HG03439 (cell line): ENCODE results near the gene KBTBD8.

Experiments used
- ATAC-seq: cut with Tn5 transposase; IDR thresholded peaks from one replicate; pipeline ENCODE4 v1.9.1; 2021; ENCODE audit warnings: mild to moderate bottlenecking, moderate library complexity; ENCODE audit not compliant: unreplicated experiment

The KBTBD8 gene

GRCh38 chr3:66997560-66998112, 471 bp upstream of the KBTBD8 start:
- ATAC-seq = peak; percentile 95

GRCh38 chr3:66998904-66999235, 763 bp downstream of the KBTBD8 start:
- no peak for ATAC-seq

GRCh38 chr3:67000009-67000408, 1.9 kb downstream of the KBTBD8 start:
- ATAC-seq = peak; percentile 37

- ATAC-seq = no peak
Measured at GRCh38 chr3:67001086-67001861, 3.2 kb downstream of the KBTBD8 start.

GRCh38 chr3:67005974-67006373, 7.9 kb downstream of the KBTBD8 start:
- no peak for ATAC-seq

GRCh38 chr3:67006460-67006859, 8.4 kb downstream of the KBTBD8 start:
- ATAC-seq = no peak

- ATAC-seq = no peak
Measured at GRCh38 chr3:67008388-67008787, 10.3 kb downstream of the KBTBD8 start.

- ATAC-seq = no peak
Measured at GRCh38 chr3:67009716-67010115, 11.6 kb downstream of the KBTBD8 start.

- no peak for ATAC-seq
Measured at GRCh38 chr3:67011414-67012131, 13.5 kb downstream of the KBTBD8 start.

GRCh38 chr3:67012564-67012963, 14.5 kb downstream of the KBTBD8 start:
- no peak for ATAC-seq

- no peak for ATAC-seq
Measured at GRCh38 chr3:67015702-67016484, 17.8 kb downstream of the KBTBD8 start.

- no peak for ATAC-seq
Measured at GRCh38 chr3:67016522-67017080, 18.5 kb downstream of the KBTBD8 start.

- no peak for ATAC-seq
Measured at GRCh38 chr3:67017211-67017610, 19.1 kb downstream of the KBTBD8 start.

- no peak for ATAC-seq
Measured at GRCh38 chr3:67018105-67018788, 20.1 kb downstream of the KBTBD8 start.

- no peak for ATAC-seq
Measured at GRCh38 chr3:67018789-67019526, 20.9 kb downstream of the KBTBD8 start.

GRCh38 chr3:67028001-67028784, 30.1 kb downstream of the KBTBD8 start:
- no peak for ATAC-seq

- ATAC-seq = peak; percentile 70
Measured at GRCh38 chr3:67030785-67031740, 33.0 kb downstream of the KBTBD8 start.

- no peak for ATAC-seq
Measured at GRCh38 chr3:67031986-67032385, 33.9 kb downstream of the KBTBD8 start.
